K562 (cell line): Measurements from ENCODE around the gene MTG2. TPM values are rescaled to one million over a fixed set of nuclear protein-coding genes. Genes with fewer than 3 reads are reported as not detected.

Experiments
- BRD4 ChIP-seq: fragments of 200-600 bp; sonication (generic); IDR thresholded peaks from 2 replicates; pipeline ENCODE4 v1.6.1; 2017; ENCODE audit warnings: inconsistent platforms
- CBFA2T2 ChIP-seq: fragments of 450-650 bp; conservative IDR thresholded peaks from 2 replicates; pipeline ENCODE4 v1.6.1; 2017; ENCODE audit warnings: mild to moderate bottlenecking
- HINFP ChIP-seq: fragments of 450-650 bp; conservative IDR thresholded peaks from 2 replicates; pipeline ENCODE4 v1.6.1; 2016; ENCODE audit warnings: missing genetic modification characterization, low read depth, mild to moderate bottlenecking, control low read depth, missing compliant biosample characterization
- HNRNPUL1 ChIP-seq: fragments of 200-400 bp; formaldehyde crosslinking; IDR thresholded peaks from 2 replicates; pipeline ENCODE4 v1.6.1; 2017; ENCODE audit warnings: low read length
- KLF6 ChIP-seq: fragments of 250-450 bp; sonication (Bioruptor Pico); IDR thresholded peaks from 2 replicates; pipeline ENCODE4 v1.4.0; 2020; ENCODE audit warnings: mild to moderate bottlenecking, moderate library complexity, borderline replicate concordance
- MEIS2 ChIP-seq: fragments of 450-650 bp; IDR thresholded peaks from 2 replicates; pipeline ENCODE4 v1.6.1; 2014; ENCODE audit warnings: mild to moderate bottlenecking; ENCODE audit not compliant: partially characterized antibody
- NRF1 ChIP-seq, 2 experiments: fragments of 450-650 bp; IDR thresholded peaks in 1 of 2; conservative IDR thresholded peaks in 1 of 2; 2 replicates each; pipeline ENCODE4 v1.6.1; 2014; ENCODE audit warnings: mild to moderate bottlenecking in 2 of 2
- PRDM10 ChIP-seq: fragments of 450-650 bp; IDR thresholded peaks from 2 replicates; pipeline ENCODE4 v1.6.1; 2018; ENCODE audit not compliant: partially characterized antibody
- THAP12 ChIP-seq: fragments of 250-450 bp; sonication (Bioruptor Pico); IDR thresholded peaks from 2 replicates; pipeline ENCODE4 v1.9.0; 2021; ENCODE audit warnings: mild to moderate bottlenecking, inconsistent platforms
- UBTF ChIP-seq, 2 experiments: IDR thresholded peaks; 2 replicates each; pipeline ENCODE4 v1.6.1; 2012; ENCODE audit warnings: improper control_type of control experiment in 2 of 2, low read depth in 2 of 2, low read length in 2 of 2, borderline replicate concordance in 1 of 2
- ZEB2 ChIP-seq: fragments of 450-650 bp; IDR thresholded peaks from 2 replicates; pipeline ENCODE4 v1.6.1; 2016
- ZNF143 ChIP-seq: sonication (generic); formaldehyde crosslinking; IDR thresholded peaks from 2 replicates; pipeline ENCODE4 v1.9.0; 2022; ENCODE audit warnings: mild to moderate bottlenecking, missing genetic modification reagents
- ZNF212 ChIP-seq: fragments of 450-650 bp; formaldehyde crosslinking; IDR thresholded peaks from 2 replicates; pipeline ENCODE4 v1.4.0; 2020; ENCODE audit warnings: mild to moderate bottlenecking
- polyA plus RNA-seq, 8 experiments: library from polyadenylated mRNA; depleted of rRNA in 4 of 8; stranded (reverse) in 5 of 8; unstranded in 3 of 8; fragments of >200 nt; fragmentation: Nextera tagmentation in 2 of 8; fragmentation: Illumina TruSeq in 1 of 8; extraction: Ambion mirVana in 2 of 8; extraction: Trizol in 1 of 8; gene quantifications; 2 replicates each; pipeline versions ENCODE4 v1.2.1 to v1.2.3, GENCODE V29; 2011 to 2014; ENCODE audit warnings: inconsistent platforms in 1 of 8, missing spikeins in 1 of 8
- total RNA-seq, 7 experiments: library from RNA; depleted of rRNA in 6 of 7; stranded (reverse); fragments of >200 nt in 6 of 7; fragmentation: Illumina TruSeq in 2 of 7; extraction: Trizol in 2 of 7; gene quantifications; 2 replicates each; pipeline versions ENCODE4 v1.2.1 to v1.2.3, GENCODE V29; 2011 to 2021; ENCODE audit warnings: low replicate concordance in 1 of 7
- TF ChIP-seq, protein P1 (sequence below): fragments of 450-650 bp; formaldehyde crosslinking; IDR thresholded peaks from 2 replicates; pipeline ENCODE4 v1.4.0; 2020; ENCODE audit warnings: mild to moderate bottlenecking, moderate library complexity

MTG2 gene
- total and polyA plus RNA-seq, 9 of the 15 experiments (the other 6 are each of a cell fraction or from before 2014, with no cell fraction given), result 8.7 to 67.5 (median 44.5) TPM

- TF ChIP-seq PRDM10 (peak; percentile 95), ZNF212 (CRISPR knock-in tag) (no peak), ZEB2 (no peak), HNRNPUL1 (no peak), KLF6 (CRISPR knock-in tag) (no peak), CBFA2T2 (no peak), NRF1 (conservative IDR thresholded peaks at IDR 0.05 in 1 of 2, IDR thresholded peaks at IDR 0.05 in 1 of 2) (peak; percentile 75 to 82; a peak in 2 of 4 replicates), ZNF143 (no peak), UBTF (IDR thresholded peaks at IDR 0.05; ENCODE audit: borderline replicate concordance in 1 of 2, low read depth in 2 of 2, low read length in 2 of 2) (0 out of 4 replicates have a peak, but pooled peaks of 1 of the 2 experiments have one; percentile 14), BRD4 (no peak), HINFP (tag) (no peak), THAP12 (CRISPR knock-in tag) (no peak; the same call in none of the 2 replicates), MEIS2 (peak; percentile 25)
- TF ChIP-seq, protein P1, sequence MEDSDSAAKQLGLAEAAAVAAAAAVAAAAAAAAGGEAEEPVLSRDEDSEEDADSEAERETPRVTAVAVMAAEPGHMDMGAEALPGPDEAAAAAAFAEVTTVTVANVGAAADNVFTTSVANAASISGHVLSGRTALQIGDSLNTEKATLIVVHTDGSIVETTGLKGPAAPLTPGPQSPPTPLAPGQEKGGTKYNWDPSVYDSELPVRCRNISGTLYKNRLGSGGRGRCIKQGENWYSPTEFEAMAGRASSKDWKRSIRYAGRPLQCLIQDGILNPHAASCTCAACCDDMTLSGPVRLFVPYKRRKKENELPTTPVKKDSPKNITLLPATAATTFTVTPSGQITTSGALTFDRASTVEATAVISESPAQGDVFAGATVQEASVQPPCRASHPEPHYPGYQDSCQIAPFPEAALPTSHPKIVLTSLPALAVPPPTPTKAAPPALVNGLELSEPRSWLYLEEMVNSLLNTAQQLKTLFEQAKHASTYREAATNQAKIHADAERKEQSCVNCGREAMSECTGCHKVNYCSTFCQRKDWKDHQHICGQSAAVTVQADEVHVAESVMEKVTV (CRISPR knock-in tag), result no peak
Measured at GRCh38 chr20:62143081-62143956, 39.5 kb upstream of the MTG2 start, which contains the start of the genes PSMA7 and SS18L1 (continued).
